NOMO-1 treated with dmso at 0.1 percent for 144 hours (cell line): Measurements from ENCODE around the gene LBHD2.
A peak's percentile ranks its signal among the peaks of the same experiment; 100 is the strongest.
"Not testable (repeated sequence)": the region's sequence is repeated elsewhere in the genome, so short reads cannot be mapped to it uniquely, and the experiment has no call there.

Experiments
- DNase-seq: peaks from one replicate; lab custom pipeline; 2025; ENCODE audit not compliant: unreplicated experiment; lab: John Stamatoyannopoulos, UW

Gene LBHD2

DNA sequence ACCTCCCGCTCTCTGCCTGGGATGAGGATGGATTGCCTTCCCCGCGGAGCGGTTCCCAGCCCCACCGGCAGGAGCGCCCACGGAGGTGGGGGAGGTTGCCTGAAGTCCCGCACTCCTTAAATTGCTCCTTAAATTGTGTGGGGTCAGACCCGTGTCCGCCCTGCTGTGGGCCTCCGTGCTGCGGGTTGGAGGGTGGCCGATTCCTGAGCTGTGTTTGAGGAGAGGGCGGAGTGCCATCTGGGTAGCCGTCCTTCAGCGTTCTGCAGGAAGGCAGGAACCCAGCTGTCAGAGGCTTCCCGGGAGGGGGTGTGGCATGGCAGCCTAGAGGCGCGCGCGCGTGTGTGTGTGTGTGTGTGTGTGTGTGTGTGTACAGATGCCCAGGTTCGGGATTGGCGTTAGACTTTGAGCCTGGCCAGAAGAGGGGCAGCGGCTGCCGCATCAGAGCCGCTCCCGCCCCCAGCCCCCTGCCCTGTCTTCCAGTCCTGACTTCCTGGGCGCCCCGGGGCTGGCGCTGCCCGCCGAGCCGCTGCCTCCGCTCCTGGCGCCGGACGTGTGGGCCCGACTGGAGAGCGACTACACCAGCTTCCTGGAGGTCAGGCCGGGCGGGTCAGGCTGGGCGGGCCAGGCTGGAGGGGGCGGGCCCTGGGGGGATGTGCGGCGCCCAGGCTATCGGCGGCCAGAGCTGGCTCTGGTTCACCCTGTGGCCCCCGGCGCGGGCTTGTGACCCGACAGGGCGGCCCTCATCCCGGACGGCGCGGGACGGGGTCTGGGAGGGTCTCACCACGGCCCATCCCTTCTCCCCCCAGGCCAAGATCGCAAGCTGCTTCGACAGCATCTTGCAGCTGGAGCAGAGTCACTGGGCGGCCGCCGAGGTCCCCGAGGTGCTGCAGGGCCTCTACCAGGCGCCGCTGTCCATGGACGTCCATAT lies 19.7 kb downstream of the LBHD2 start:
- no peak for DNase-seq

DNA sequence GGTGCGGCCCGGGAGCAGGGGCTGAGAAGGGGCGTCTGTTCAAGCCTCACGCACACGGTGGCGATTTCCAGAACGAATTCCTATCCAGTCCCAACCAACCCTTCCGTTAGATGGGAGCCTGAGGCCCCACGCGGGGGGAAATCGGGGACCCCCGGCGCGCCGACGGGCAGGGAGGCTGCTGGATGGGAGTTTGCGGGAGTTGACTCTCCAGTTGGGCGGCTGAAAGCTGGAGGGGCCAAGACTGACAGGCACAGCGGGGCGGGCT lies 20.3 kb downstream of the LBHD2 start:
- DNase-seq, result no peak

DNA sequence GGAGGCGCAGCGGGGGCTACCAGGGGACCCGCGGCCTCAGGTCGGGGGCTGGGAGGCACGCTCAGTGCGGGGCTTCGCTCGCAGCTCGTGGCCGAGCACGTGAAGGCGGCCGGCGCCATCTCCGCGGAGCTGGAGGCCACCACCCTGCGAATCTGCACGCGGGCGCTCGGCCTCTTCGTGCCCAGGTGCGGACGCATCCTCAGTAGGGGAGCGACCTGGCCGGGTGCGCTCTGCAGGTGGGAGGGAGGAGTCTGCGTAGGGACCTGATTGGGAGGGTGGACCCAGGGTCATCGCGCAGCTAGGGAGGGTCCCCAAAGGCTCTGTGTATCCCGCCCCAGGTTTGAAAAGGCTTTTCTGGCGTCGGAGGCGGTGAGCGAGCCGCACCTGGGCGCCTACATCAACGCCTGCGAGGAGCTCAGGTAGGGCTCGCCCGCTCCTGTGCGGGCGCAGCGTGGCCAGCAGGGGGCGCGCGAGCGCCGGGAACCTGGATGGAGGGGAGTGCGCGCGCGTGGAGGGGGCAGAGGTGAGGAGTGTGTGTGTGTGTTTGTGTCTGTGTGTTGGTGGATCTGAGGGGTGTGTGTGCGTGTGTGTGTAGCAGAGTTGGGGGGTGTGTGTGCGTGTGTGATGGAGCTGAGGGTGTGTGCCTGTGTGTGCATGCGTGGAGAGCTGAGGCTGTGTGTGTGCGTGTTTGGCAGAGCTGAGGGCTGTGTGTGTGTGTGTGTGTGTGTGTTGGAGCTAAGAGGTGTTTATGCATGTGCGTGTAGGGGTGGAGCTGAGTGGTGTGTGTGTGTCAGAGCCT lies 20.8 kb downstream of the LBHD2 start:
- peak; percentile 43 for DNase-seq

DNA sequence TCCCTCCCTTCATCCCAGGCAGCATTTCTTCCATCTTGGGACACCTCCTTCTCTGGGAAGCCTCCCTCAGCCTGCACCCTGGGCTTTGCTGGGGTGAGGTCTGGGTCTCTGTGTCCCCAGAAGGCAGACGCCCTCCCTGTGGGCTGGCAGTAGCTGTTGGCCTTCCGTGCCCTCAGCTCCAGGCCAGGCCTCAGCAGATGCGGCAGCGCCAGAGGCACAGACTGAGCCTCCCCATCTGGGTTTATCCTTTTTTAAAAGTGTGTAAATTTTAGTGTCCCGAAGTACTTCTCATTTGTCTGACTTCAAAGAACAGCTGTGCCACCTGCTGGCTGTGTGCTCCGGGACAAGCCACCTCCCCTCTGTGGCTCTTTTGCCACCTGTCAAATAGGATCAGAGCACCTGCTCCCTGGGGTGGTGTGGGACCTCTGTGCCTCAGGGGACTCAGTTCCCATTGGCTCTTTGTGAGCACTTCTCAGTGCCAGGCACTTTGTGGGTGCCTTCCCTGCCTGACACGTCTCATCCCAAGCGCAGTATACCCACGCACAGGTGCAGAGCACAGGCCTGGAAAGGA lies 21.7 kb downstream of the LBHD2 start:
- DNase-seq, result no peak

DNA sequence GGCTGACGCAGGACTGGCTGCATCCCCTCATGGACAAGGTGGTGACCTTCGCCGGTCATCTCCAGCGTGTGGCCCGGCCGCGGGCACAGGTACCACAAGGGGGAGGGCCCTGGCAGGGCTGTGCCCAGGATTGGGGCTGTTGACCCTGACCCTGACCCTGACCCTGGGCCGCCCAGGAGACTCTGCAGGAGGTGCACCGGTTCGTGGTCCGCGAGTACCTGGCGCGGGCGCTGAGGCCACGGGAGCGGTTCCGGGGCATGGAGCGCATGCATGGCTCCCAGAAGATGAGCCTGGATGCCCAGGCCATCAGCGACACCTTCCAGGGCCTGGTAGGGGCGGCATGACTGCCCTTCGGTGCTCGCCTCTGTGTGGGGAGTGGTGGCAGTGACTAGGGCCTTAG lies 23.4 kb downstream of the LBHD2 start:
- DNase-seq, result no peak

DNA sequence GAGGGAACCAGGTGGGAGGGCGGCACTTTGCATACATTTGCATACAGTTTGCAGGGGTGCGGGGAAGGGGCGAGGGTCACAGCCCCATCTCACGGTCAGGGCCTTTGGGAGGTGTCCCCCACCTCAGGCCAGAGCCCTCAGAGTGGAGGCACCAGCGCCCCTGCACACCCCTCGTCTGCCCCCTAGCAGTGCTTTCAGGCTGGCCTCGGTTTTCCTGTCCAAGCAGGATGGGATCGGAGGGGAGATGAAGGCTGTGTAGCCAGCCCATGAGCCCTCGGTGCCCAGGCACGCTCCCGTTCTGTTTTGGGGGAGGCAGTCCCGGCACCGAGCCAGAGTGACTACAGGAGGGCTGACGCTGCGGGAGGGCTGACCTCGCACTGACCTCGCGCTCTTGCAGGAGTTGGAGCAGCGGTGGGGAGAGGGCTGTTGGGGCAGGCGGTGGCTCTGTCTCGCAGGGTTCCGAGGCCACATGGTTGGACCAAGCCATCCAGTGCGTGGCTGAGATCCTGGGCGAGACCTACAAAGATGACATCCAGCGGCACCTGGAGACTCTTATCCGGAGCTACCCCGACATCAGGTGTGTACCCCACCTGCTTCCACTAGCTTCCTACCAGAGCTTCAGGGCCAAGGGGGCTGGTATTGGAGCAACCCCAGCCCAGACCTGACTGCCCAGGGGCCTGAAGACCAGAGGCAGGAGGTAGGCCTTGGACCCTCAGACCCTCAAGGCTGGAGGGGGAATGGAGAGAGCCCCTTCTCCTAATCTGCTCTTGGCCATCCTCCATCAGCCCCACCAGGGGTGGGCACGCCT lies 24.1 kb downstream of the LBHD2 start:
- no peak for DNase-seq

DNA sequence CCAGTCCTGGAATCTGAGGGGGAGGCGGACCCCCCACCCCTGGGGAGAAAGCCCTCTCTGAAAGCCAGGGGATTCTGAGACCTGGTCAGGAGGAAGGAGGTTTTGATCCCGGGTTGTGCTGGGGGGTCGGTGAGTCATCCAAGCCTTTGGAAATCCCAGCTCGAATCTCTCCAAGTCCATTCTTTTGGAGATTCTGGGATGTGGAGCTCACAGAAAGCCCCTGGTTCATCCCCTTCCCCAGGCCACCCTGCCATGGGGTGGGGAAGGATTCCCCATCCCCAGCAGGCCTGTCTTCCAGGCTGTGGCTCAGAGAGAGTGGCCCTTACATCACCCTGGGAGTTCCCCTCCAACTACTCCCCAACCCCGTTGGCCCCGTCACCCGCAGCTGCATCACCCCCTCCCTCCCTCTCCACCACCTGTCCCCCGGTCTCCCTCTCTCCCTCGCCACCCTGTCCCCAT lies 24.8 kb downstream of the LBHD2 start:
- DNase-seq, result no peak

DNA sequence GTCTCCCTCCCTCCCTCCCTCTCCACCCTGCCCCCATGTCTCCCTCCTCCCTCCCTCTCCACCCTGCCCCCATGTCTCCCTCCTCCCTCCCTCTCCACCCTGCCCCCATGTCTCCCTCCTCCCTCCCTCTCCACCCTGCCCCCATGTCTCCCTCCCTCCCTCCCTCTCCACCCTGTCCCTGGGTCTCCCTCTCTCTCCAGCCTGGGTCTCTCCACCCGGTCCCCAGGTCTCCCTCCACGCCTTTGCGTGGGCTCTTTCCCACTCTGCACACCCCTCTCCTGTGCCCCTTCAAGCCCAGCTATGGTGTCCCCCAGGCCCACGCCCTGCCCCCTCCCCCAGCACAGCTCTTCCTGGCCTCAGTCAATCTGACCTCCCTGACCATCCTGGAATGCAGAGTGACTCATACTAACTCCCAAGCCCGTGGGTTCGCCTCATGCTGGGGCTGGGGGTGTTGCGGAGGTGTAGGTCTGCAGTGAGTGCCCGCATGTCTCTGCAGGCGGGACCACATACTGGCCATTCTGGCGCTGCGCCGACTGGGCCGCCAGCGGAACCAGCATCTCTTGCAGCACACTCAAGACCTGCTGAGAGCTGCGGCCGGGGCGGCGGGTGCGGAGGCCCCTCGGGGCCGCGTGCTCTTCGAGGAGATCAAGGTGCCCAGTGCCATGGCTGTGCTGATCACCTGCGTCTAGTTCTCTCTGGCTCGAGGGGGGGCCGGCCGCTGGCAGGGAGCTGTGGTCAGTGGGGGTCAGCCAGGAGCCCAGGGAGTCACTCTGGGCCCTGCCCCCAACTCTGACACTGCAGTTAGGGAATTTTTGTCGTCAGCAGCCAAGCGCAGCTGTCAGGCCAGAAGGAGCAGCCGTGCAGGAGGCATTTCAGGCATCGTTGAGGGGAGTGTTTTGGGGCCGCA lies 25.8 kb downstream of the LBHD2 start:
- DNase-seq, result no peak

DNA sequence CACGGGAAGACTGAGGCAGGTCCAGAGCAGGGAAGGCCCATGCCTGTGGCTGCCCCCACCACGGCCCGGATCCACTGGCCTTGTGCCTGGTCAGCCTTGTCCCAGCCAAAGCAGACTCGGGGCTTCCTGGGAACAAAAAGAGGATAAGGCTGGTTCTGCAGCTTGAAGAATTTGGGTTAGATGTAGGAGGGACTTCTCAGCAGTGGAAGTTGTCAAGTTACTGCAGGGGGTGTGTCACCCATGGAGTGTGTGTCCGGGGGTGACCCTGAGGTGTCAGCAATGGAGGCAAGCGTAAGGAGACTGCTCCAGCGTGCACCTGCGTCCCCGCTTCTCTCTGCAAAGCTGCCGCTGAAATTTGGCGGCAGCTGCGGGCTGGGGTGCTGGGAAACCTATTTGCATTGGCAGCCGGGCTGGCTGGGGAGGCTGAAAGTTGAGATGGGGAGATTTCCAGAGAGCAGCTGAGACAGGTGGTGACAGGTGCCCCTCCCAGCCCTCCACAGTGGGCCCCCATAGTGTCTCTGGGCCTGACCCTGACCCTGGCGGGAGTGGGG lies 26.7 kb downstream of the LBHD2 start:
- DNase-seq, result no peak

DNA sequence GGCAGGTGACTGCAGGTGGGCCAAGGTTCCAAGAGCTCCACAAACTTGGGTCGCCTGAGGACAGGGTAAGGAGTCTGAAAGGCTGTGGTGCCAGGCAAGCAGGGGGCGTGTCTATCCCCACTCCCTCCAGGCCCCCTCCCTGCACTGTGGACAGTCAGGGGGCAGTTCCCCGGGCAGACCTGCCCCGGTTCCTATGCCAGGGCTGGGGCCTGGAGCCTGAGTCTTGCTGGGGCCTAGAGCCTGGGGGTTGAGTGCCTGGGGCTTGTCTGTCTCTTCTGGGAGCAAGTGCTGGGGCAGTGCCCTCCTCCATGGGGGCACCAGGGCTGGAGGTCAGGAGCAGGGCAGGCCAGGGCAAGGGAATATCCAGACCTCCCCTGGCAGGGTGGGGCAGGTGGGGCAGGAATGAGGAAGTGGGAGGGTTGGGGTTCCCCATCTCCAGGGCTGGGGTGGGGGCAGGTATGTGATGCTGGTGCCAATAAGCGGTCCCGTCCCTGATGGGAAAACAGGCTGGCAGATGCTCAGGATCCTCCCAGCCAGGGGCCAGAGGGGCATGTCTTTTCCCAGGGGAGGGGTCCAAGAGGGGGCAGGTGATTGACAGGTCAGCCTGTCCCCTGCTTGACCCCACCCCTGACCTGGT lies 27.3 kb downstream of the LBHD2 start:
- no peak for DNase-seq

DNA sequence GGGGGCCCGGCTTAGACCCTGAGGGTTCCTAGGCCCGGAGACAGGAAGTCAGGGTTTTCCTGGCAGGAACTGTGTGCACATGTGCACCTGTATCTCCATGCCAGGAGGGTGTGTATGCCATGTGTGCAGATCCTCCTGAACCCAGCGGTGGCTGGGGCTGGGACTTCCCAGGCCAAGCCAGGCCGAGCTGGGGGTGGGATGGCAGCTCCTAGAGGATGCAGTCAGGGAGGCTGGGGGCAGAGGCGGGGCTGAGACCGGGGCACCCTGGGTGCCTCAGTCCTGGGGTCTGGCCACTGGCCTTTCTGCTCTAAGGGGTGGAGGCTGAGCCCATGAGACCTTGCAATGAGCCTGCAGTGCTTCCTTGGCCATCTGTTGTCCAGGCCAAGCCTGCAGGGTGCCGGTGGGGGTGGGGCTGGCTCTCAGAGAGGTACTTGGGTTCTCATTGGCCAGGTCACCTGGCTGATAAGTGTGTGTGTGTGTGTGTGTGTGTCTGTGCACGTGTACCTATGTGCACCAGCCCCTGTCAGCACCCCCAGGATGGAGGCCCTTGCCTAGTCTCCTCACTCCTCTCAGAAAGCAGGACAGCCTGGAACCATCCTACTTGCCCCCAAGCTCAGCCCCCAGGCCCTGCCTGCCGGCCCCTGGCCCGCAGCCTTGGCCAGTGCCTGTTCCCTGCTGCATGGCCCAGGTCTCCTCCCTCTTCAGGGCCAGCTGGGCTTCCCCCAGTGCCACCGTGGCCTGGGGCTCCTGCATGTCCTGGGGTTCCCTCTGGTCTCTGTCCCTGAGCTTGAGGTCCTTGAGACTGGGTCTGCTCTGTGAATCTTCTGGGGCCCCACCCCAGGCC lies 28.6 kb downstream of the LBHD2 start:
- DNase-seq, result no peak

DNA sequence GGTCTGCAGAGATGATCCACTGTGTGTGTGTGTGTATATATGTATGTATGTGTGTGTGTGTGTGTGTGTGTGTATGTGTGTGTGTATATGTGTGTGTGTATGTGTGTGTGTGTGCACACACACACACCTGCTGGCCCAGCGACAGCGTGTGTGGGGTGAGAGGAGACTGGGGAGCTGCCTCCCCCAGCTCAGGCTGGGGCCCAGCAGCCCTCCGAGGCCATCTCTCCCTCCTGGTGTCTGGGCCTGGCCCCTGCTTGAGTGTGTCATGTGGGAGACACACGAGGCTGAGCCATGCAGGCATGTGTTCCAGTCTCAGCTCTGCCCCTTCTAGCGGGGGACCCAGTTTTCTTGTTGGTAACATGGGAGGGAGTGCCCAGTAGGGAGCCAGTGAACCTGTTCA lies 29.3 kb downstream of the LBHD2 start:
- no peak for DNase-seq

DNA sequence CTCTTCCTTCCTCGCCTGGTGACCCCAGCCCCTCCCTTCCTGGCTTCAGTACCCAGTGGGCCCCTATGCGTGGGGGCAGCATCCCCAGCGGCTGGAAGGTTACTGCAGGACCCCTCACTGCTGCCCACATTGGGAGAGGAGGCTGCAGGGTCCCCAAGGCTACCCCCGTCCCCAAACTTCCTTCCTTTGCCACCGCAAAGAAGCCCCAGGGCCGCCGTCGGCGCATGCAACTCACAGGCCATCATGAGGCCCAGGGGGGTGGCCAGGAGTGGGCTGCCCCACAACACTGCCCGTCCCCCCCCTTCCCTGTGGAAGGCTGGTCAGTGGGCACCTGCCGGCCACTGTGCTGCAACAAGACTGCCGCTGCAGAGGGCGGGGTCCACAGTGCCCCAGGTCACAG lies 29.8 kb downstream of the LBHD2 start:
- no peak for DNase-seq

DNA sequence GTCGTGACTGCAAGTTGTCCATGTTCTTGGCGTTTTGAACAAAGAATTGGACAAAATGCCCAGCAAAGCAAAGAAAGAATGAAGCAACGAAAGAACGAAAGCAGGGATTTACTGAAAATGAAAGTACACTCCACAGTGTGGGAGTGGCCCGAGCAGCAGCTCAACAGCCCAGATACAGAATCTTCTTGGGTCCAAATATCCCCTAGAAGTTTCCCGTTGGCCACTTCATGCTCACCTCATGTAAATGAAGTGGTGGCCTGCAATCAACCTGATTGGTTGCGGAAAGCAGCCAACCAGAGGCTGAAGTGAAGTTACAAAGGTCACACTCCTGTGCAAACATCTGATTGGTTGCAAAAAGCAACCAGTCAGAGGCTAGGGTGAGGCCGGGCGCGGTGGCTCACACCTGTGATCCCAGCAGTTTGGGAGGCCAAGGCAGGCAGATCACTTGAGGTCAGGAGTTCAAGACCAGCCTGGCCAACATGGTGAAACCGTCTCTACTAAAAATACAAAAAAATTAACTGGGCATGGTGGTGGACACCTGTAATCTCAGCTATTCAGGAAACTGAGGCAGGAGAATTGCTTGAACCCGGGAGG lies 31.2 kb downstream of the LBHD2 start:
- not testable (repeated sequence) for DNase-seq

DNA sequence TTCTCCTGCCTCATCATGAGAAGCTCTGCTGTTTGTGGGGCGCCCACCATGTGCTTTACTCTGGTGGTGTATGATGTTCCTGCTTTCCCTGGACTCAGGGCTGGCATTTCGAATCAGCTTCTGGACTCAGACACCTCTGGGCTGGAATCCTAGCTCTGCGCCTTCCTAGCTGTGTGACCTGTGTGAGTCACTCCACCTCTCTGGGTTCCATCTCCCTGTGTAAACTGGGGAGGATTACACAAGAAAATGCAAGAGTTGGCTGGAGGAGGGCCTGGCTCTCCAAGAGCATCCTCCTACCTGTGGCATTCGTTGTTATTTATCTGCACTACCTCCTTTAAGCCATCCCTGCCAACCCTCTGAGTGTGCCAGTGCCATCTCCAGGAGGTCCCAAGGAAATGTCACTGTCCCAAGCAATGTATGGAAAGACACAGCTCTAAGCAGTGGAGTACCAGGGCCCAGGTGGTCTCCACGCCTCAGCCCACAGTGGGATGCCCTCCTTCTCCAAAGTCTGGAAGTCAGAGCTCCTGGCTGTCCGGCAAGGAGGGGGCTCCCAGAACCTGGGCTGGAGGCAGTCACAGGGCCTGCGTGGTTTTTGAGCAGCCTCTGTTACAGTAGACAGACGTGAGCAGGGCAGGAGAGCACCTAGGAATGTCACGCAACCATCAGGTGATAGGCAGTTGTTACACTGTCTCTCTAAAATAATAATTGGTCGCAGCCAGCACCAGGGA lies 32.0 kb downstream of the LBHD2 start:
- no peak for DNase-seq

DNA sequence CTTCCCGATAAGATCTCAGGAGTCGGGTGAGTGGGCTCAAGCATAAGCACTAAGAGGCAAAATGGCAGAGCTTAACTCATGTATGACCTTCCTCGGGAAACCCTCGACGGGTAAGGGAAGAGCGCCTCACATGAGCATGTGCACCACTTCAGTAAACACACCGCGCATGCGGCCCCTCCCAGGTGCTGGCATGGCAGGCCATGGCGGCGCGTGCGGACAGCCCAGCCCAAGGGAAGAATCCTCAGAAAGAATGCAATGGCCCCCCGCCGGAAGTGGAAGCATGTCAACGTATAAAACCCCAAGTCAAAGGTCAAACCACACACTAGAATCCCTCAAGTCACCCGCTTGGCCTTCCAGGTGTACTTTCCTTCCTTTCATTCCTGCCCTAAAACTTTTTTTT lies 32.6 kb downstream of the LBHD2 start:
- no peak for DNase-seq

DNA sequence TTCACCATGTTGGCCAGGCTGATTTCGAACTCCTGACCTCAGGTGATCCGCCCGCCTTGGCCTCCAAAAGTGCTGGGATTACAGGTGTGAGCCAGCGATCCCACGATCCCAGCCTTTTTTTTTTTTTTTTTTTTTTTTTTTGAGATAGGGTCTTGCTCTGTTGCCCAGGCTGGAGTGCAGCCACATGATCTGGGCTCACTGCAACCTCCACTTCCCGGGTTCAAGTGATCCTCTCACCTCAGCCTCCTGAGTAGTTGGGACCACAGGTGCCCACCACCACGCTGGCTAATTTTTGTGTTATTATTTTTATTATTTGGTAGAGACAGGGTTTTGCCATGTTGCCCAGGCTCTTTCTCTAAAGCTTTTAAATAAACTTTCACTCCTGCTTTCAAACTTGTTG lies 33.5 kb downstream of the LBHD2 start:
- DNase-seq, result not testable (repeated sequence)
